22Rv1 (cell line): Measurements from ENCODE around the gene CMBL.

Experiments
- CTCF ChIP-seq: fragments of 450-650 bp; IDR thresholded peaks from 2 replicates; pipeline ENCODE4 v1.5.1; 2017; ENCODE audit warnings: mild to moderate bottlenecking
- ZFX ChIP-seq: fragments of 450-650 bp; IDR thresholded peaks from 2 replicates; pipeline ENCODE4 v1.6.1; 2017; ENCODE audit warnings: antibody characterized with exemption, borderline replicate concordance

- no peak for TF ChIP-seq CTCF
- no peak for TF ChIP-seq ZFX
Measured at GRCh38 chr5:10321882-10322281, 14.2 kb upstream of the CMBL start.
